Measurements from ENCODE around the gene CKB.

Gene CKB

GRCh38 chr14:103552846-103553210 lies 30.2 kb upstream of the CKB start:
- DNase-seq (no peak), ATAC-seq (no peak)
- Mint-ChIP-seq H3K27me3 (no peaks in the 10 kb centered on the region), H3K27ac (no peak overlapping the region), H3K4me1 (peaks cover 21% of the 10 kb centered on the region), H3K4me3 (no peak overlapping the region), H3K9me3 (no peaks in the 10 kb centered on the region)

- ATAC-seq: no peak
- no peaks in the 10 kb centered on the region for H3K9me3 Mint-ChIP-seq
- peaks cover 15% of the 10 kb centered on the region for H3K4me1 Mint-ChIP-seq
- H3K4me3 Mint-ChIP-seq: no peak overlapping the region
- DNase-seq: no peak
- H3K27ac Mint-ChIP-seq: peak overlapping the region in 1 of 2 donors; percentile 88
- H3K27me3 Mint-ChIP-seq: no peaks in the 10 kb centered on the region
Measured at GRCh38 chr14:103552011-103552845, 29.6 kb upstream of the CKB start.

GRCh38 chr14:103551338-103551762 lies 28.7 kb upstream of the CKB start:
- Mint-ChIP-seq H3K4me3 (no peak overlapping the region), H3K27me3 (no peaks in the 10 kb centered on the region), H3K27ac (peak overlapping the region in 1 of 2 donors; percentile 88), H3K4me1 (peaks cover 19% of the 10 kb centered on the region), H3K9me3 (no peaks in the 10 kb centered on the region)
- ATAC-seq (no peak), DNase-seq (no peak)

GRCh38 chr14:103550451-103551337 lies 28.1 kb upstream of the CKB start:
- Mint-ChIP-seq H3K9me3 (no peaks in the 10 kb centered on the region), H3K27ac (peak overlapping the region in 1 of 2 donors; percentile 60)
- DNase-seq: no peak

GRCh38 chr14:103549361-103550311 lies 27.0 kb upstream of the CKB start:
- no peak for DNase-seq
- peaks cover 6% of the 10 kb centered on the region for H3K4me1 Mint-ChIP-seq
- H3K27ac Mint-ChIP-seq: no peak overlapping the region
- no peak overlapping the region for H3K4me3 Mint-ChIP-seq
- H3K27me3 Mint-ChIP-seq: no peaks in the 10 kb centered on the region
- ATAC-seq: no peak
- no peaks in the 10 kb centered on the region for H3K9me3 Mint-ChIP-seq

More at GRCh38 chr14:103550451-103551337, 28.1 kb upstream of the CKB start:
- ATAC-seq: no peak
- no peaks in the 10 kb centered on the region for H3K27me3 Mint-ChIP-seq
- peaks cover 17% of the 10 kb centered on the region for H3K4me1 Mint-ChIP-seq
- no peak overlapping the region for H3K4me3 Mint-ChIP-seq

- Mint-ChIP-seq H3K4me1 (peaks cover 6% of the 10 kb centered on the region), H3K4me3 (no peak overlapping the region), H3K27me3 (no peaks in the 10 kb centered on the region), H3K27ac (no peak overlapping the region), H3K9me3 (no peaks in the 10 kb centered on the region)
- ATAC-seq: no peak
- no peak for DNase-seq
Measured at GRCh38 chr14:103548463-103549351, 26.1 kb upstream of the CKB start.

GRCh38 chr14:103547941-103548462 lies 25.4 kb upstream of the CKB start:
- Mint-ChIP-seq H3K4me3 (no peak overlapping the region), H3K27me3 (no peaks in the 10 kb centered on the region), H3K4me1 (peaks cover 6% of the 10 kb centered on the region), H3K27ac (peak overlapping the region in 1 of 2 donors; percentile 63), H3K9me3 (no peaks in the 10 kb centered on the region)
- DNase-seq (no peak), ATAC-seq (no peak)

GRCh38 chr14:103547455-103547940 lies 24.9 kb upstream of the CKB start:
- Mint-ChIP-seq H3K4me1 (peaks cover 6% of the 10 kb centered on the region), H3K9me3 (no peaks in the 10 kb centered on the region), H3K27me3 (no peaks in the 10 kb centered on the region), H3K4me3 (no peak overlapping the region), H3K27ac (peak overlapping the region in 1 of 2 donors; percentile 63)
- DNase-seq: no peak
- no peak for ATAC-seq

GRCh38 chr14:103546652-103547454 lies 24.2 kb upstream of the CKB start:
- ATAC-seq: peak; percentile 76
- Mint-ChIP-seq H3K27me3 (no peaks in the 10 kb centered on the region), H3K4me1 (peaks cover 6% of the 10 kb centered on the region)

GRCh38 chr14:103545915-103546651 lies 23.5 kb upstream of the CKB start:
- Mint-ChIP-seq H3K9me3 (no peaks in the 10 kb centered on the region), H3K4me1 (peaks cover 6% of the 10 kb centered on the region), H3K27me3 (no peaks in the 10 kb centered on the region), H3K4me3 (no peak overlapping the region), H3K27ac (no peak overlapping the region)
- DNase-seq: no peak
- no peak for ATAC-seq

More at GRCh38 chr14:103546652-103547454, 24.2 kb upstream of the CKB start:
- Mint-ChIP-seq H3K4me3 (no peak overlapping the region), H3K27ac (no peak overlapping the region), H3K9me3 (no peaks in the 10 kb centered on the region)
- DNase-seq: peak; percentile 75 to 77

GRCh38 chr14:103545219-103545914 lies 22.7 kb upstream of the CKB start:
- no peak overlapping the region for H3K27ac Mint-ChIP-seq
- no peaks in the 10 kb centered on the region for H3K9me3 Mint-ChIP-seq
- H3K27me3 Mint-ChIP-seq: peaks cover 4% of the 10 kb centered on the region
- H3K4me3 Mint-ChIP-seq: no peak overlapping the region
- ATAC-seq: no peak
- DNase-seq: no peak
- H3K4me1 Mint-ChIP-seq: peaks cover 6% of the 10 kb centered on the region

All from stimulated activated naive CD8-positive, alpha-beta T cell treated with anti-CD3 and anti-CD28 coated beads, Interleukin-15, amount 100 ng/mL, for 72 hours (primary cell).